ENCODE measurements around the gene C1orf226.
"Not testable (repeated sequence)": the region's sequence is repeated elsewhere in the genome, so short reads cannot be mapped to it uniquely, and the experiment has no call there.

The C1orf226 gene

GRCh38 chr1:162432977-162433713 lies 51.6 kb downstream of the C1orf226 start:
- not testable (repeated sequence) for H3K36me3 Mint-ChIP-seq; H3K4me3 Mint-ChIP-seq; H3K27ac Mint-ChIP-seq; H3K4me1 Mint-ChIP-seq (ENCODE audit: low read depth); H3K27me3 Mint-ChIP-seq; H3K9me3 Mint-ChIP-seq (ENCODE audit: low read depth)
